Stimulated activated naive CD4-positive, alpha-beta T cell (primary cell): ENCODE data around the gene C1QL4.

Experiments used
- DNase-seq, 6 experiments: peaks; one replicate each; lab custom pipeline; 2025; lab: John Stamatoyannopoulos, UW

Gene C1QL4

DNA sequence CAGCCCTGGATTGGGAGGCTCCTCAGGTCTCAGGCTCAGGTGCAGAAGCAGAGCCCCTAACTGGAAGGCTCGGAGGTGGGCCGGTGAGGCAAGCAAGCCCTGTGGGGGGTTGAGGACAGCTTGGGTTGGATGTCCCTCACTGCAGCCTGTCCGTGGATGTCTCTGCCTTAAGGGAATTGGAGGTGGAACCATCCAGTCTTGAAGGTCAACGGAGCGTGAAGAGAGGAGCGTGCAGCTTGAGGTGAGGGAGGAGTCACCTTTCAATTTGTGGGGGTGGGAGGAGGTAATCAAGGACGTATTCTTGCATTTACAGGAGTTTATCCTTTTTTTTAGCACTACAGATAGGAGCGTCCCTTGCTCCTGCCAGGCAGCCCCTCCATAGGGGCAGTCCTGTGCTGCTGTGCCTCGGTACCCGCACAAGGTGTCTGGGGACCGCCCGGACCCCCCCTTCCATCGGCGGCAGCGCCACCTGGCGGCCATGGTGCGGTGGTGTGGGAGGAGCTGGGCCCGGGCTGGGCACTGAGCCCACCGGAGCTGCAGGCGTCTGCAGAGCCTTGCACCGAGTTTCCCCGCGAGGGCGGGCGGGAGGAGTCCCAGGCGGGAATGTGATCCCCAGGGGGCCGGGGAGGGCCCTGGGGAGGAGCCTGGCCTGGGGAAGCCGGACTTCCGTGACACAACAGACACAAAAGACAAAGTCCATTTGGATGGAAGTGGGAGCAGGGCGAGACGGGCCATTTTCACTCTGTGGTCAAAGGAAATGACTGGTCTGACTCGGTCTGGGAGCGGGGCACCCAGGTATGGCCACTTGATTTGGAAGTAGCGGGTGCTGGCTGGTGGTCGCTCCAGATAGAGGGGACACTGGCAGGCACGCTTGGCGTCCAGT lies 10.6 kb upstream of the C1QL4 start:
- DNase-seq, result peak; percentile 38 to 86 (median 74)

- DNase-seq, result peak in 4 of 6 experiments; percentile 9 to 67 (median 54)
Measured at GRCh38 chr12:49346659-49347310, 9.8 kb upstream of the C1QL4 start, which contains the start of gene DNAJC22. TSS of gene DNAJC22 (plus strand) at chr12:49346888. CDS start at chr12:49348873, 1,985 bp downstream.

GRCh38 chr12:49345825-49346658 lies 9.1 kb upstream of the C1QL4 start:
- DNase-seq, result peak in 1 of 6 experiments; percentile 34

DNA sequence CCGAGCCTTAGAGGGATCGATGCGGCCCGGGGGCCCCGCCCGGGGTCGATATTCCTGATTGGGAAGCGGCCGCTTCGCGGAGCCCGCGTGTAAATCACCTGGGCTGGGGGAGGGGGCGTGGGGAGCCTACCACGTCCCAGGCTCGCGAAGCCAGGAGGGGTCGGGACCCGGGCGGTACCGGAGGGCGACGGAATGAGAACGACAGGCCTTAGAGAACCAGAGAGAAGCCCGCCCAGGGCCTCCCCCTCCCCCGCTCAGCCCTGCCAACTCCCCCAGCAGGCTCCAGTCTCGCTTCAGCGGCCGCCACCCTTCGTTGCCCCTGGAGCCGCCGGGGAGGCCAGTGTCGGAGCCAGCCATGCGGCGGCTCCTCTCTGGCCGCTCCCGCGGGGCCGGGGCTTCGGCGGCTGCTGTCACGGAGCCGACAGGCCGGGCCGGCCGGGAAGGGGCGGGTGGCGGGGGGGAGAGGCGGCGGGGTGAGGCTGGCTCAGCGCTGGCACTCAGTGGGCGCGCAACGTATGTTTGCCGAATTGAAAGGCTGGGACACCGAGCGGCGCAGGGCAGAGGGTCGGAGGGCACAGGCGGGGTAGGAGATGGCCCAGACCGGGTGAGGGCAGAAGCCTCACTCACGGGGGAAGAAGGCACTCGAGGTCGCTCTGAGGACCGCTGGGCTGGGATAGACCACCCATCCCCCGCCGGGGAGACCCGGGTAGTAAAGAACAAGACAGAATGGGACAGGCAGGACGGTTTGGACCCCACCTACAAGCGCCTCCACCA lies 8.2 kb upstream of the C1QL4 start:
- peak in 2 of 6 experiments; percentile 12 to 33 for DNase-seq

- no peak for DNase-seq
Measured at GRCh38 chr12:49344486-49345050, 7.6 kb upstream of the C1QL4 start.

- DNase-seq, result peak in 2 of 6 experiments; percentile 21 to 40
Measured at GRCh38 chr12:49342914-49343731, 6.1 kb upstream of the C1QL4 start.

DNA sequence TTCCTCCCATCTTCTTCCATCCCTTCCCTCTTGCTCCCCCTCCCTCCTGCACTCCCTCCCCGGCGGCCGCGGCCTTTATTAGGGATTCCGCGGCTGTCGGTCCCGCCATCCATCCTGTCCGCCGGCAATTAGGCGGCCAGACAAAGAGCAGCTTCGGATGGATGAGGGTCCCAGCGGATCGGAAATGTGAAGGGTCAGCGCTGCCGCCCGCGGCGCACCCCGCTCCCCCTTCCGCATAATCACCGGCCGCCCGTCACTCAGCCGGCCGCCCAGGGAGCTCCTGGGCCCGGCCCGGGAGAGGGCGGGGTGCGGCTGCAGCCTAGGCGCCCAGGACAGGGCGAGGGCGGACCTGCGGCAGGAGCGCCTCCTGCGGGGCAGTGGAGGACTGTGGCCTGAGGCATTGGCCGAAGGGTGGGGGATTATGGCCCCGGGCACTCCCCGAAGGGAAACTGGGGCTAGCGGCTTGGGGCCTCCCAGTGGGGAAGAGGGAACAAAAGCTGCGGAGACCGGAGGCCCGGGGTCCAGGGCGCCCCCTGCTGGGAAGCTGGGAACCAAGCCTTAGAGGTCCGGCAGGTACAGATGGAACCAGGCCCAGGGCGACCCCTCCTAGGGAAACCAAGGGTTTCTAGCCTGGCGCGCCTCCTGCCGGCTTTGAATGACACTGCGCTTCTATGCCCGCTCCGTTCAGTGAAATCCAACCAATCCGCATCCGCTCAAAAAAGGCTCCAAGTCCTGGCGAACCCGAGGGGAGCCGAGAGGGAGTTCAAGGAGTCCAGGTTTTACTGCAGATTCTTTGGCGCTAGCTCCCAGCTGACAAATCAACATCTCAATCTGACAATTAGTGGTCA lies 5.3 kb upstream of the C1QL4 start:
- DNase-seq, result peak; percentile 18 to 70 (median 60)

GRCh38 chr12:49341777-49342065 lies 4.7 kb upstream of the C1QL4 start:
- DNase-seq, result no peak

DNA sequence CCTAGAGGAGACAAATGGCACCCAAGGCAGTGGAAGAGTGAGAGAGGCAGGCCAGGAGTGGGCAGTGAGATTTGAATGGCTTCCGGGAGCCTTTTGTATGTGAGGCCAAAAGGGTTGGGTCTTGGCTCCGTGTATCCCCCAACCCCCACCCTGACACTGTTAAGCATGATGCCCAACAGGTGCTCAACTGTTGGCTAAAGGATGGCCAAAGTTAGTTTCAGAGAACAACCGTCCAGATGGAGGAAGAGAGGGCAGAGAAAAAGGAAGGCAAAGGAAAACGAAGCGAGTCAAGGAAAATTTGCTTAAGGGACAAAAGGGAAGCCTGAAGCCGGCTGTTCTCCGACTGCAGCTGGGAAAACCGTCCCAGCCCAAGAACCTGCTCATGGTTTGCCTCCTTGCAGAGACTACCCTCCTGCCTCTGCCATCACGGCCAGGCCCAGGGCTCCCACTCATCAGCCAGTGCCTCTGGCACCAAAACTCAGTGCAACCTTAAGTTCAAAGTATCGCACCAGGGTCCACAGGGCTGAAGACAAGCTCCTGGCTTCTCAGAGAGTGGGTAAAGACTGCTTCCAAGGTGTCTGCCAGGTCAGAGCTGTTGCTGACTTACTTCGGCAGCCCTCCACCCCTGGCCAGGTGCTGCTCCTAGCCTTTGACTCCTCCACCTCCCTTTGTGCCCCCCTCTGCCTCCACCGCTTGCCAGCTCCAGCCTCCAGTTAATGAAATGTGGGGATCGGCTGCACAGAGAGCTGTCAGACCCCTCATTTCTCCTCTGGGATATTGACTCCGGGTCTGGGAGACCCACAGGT lies 4.2 kb upstream of the C1QL4 start:
- DNase-seq, result no peak

DNA sequence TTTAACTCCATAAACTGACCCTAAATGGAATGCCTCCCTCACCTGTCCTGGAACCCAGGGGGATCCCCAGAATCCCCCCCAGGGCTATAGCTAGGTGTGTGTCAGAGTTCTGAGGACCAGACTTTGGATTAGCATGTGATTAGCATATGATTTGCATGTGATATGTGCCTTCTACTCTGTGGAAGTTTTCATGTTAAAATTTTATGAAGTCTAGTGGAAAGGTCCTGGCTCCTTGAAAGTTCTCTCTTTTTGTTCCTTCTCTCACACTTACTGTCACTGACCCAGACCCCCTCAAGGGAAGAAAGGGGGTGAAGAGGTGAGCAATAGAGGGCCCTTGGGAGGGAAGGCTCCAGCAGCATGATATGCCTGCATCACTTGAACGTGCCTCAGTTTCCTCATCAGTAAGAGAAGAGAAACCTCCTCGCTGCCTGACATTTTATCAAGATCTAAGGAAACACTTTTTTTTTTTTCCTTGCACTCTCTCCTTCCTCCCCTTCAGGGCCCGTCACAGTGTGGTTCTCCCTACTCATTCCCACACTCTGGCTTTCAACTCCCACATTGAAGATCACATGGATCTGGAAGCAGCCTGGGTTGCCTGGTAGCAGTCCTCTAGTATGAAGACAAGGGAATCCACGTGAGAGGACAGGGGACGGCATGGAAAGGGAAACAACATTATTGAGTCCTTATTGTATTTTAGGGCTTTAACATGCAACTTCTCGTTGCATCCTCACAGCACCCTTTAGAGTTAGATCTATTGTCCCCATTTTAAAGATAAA lies 3.3 kb upstream of the C1QL4 start:
- DNase-seq, result no peak

GRCh38 chr12:49339464-49339861 lies 2.5 kb upstream of the C1QL4 start:
- DNase-seq, result no peak

DNA sequence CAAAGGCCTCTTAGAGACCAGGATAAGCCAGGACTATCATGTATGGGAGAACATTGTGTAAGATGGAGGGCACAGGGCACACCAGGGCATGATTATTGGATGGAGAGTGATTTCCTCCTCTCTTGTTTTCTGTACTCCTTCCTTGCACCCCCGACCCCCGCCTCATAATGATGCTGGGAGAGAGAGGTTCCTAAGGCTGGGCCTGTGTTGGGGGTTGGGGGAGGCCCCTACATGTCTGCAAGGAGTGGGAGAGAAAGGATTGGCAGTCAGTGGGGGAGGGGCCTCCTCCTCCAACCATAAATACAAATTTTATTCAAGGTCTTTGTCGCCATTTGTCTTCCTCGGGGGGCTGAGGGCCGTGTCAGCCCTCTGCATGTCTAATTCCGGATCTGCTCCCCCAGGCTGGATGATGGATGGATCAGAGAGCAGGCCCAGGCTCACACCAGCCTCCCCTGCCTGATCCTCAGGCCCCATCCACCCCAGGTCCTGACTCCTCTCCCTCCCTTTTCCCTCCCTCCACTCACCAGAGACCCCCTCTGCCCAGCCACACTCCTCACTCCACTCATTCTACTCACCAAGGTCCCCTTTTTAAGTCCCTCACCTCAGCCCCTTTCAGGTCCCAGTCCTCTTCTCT lies 2.0 kb upstream of the C1QL4 start:
- no peak for DNase-seq

- peak in 1 of 6 experiments; percentile 39 for DNase-seq
Measured at GRCh38 chr12:49335955-49336644, 888 bp downstream of the C1QL4 start.

GRCh38 chr12:49335118-49335954 lies 1.7 kb downstream of the C1QL4 start:
- peak in 1 of 6 experiments; percentile 39 for DNase-seq

- no peak for DNase-seq
Measured at GRCh38 chr12:49334681-49335080, 2.3 kb downstream of the C1QL4 start.

- DNase-seq, result no peak
Measured at GRCh38 chr12:49334226-49334625, 2.8 kb downstream of the C1QL4 start.
